Endothelial cell of umbilical vein (primary cell): ENCODE data around the gene ARHGEF17. TPM values are rescaled to one million over a fixed set of nuclear protein-coding genes. Genes with fewer than 3 reads are reported as not detected.

Experiments used
- BruUV-seq: library from RNA; stranded (reverse); fragments of 400-500 nt; replicated peaks from 2 replicates; lab custom pipeline; 2021; lab: Mats Ljungman, UMichigan
- CTCF ChIA-PET: fragments of 300-600, 350-600 bp; sonication (Branson Sonifier 250); formaldehyde crosslinking; loops from one replicate; lab custom pipeline; 2021; ENCODE audit warnings: antibody characterized with exemption, inconsistent platforms; lab: Charles Lee
- POLR2A ChIA-PET: fragments of 300-600, 350-600 bp; sonication (Branson Sonifier 250); formaldehyde crosslinking; loops from one replicate; lab custom pipeline; 2021; ENCODE audit warnings: antibody characterized with exemption, inconsistent platforms; lab: Charles Lee
- DNase-seq: peaks from one replicate; pipeline ENCODE4 v3.0.0-alpha.2; 2011; ENCODE audit warnings: low read depth, low spot score
- FAIRE-seq: peaks from 2 replicates; lab custom pipeline; 2011; peaks lifted over from hg19 to GRCh38; lab: Jason Lieb, UNC
- H2AFZ ChIP-seq: 2 replicates; pipeline ENCODE4 v1.6.0; 2012; ENCODE audit warnings: low read depth, low read length, control low read depth, inconsistent platforms
- H3K27ac ChIP-seq: 2 replicates; pipeline ENCODE4 v1.5.1; 2011; ENCODE audit warnings: low read depth, mild to moderate bottlenecking, control low read depth, low read length, moderate library complexity; ENCODE audit not compliant: insufficient read depth
- H3K27me3 ChIP-seq, 2 experiments: 2 replicates each; pipeline versions ENCODE4 v1.6.0 to v1.6.1; 2011; ENCODE audit warnings: low read length in 2 of 2, mixed read lengths in 1 of 2; ENCODE audit not compliant: control insufficient read depth in 2 of 2, insufficient read depth in 2 of 2
- H3K36me3 ChIP-seq, 2 experiments: 2 replicates in 1 of 2; 3 replicates in 1 of 2; pipeline ENCODE4 v1.5.1; 2011; ENCODE audit warnings: low read length in 2 of 2, mild to moderate bottlenecking in 1 of 2, moderate library complexity in 1 of 2; ENCODE audit not compliant: control insufficient read depth in 2 of 2, insufficient read depth in 2 of 2; ENCODE audit errors: extremely low read depth in 1 of 2
- H3K4me1 ChIP-seq: 3 replicates; pipeline ENCODE4 v1.5.1; 2011; ENCODE audit warnings: mild to moderate bottlenecking, low read length; ENCODE audit not compliant: control insufficient read depth, insufficient read depth; ENCODE audit errors: extremely low read depth
- H3K4me2 ChIP-seq: 2 replicates; pipeline ENCODE4 v1.6.1; 2011; ENCODE audit warnings: low read length, control low read depth, mixed read lengths; ENCODE audit not compliant: insufficient read depth
- H3K4me3 ChIP-seq, 3 experiments: fragments of 200-600 bp in 1 of 3; sonication (generic), shearing (Covaris generic) in 1 of 3; replicated peaks in 1 of 3; 2 replicates each; pipeline ENCODE4 v1.5.1; 2011 to 2016; ENCODE audit warnings: control low read depth in 3 of 3, low read length in 3 of 3, mild to moderate bottlenecking in 2 of 3, inconsistent platforms in 1 of 3, low read depth in 1 of 3, moderate library complexity in 1 of 3; ENCODE audit not compliant: insufficient read depth in 1 of 3
- H3K79me2 ChIP-seq: 2 replicates; pipeline ENCODE4 v1.6.0; 2012; ENCODE audit warnings: low read length, inconsistent platforms; ENCODE audit not compliant: control insufficient read depth, insufficient read depth
- H3K9ac ChIP-seq: replicated peaks from 2 replicates; pipeline ENCODE3; 2011; ENCODE audit warnings: low read length, control low read depth; ENCODE audit not compliant: insufficient read depth; ENCODE audit errors: extremely low read depth
- H3K9me1 ChIP-seq: replicated peaks from 3 replicates; pipeline ENCODE4 v1.6.0; 2011; ENCODE audit warnings: mild to moderate bottlenecking, low read length; ENCODE audit not compliant: control insufficient read depth, insufficient read depth; ENCODE audit errors: extremely low read depth
- H3K9me3 ChIP-seq: replicated peaks from 2 replicates; pipeline ENCODE4 v1.5.1; 2012; ENCODE audit warnings: low read length, inconsistent platforms; ENCODE audit not compliant: control insufficient read depth, insufficient read depth
- H4K20me1 ChIP-seq: replicated peaks from 2 replicates; pipeline ENCODE3; 2011; ENCODE audit warnings: mild to moderate bottlenecking, low read length; ENCODE audit not compliant: control insufficient read depth, insufficient read depth; ENCODE audit errors: extremely low read depth
- CTCF ChIP-seq, 2 donors: IDR thresholded peaks; 1 replicate in 1 of 2; 2 replicates in 1 of 2; pipeline ENCODE4 v1.5.1; 2011; ENCODE audit warnings: low read length in 2 of 2, mild to moderate bottlenecking in 2 of 2, moderate library complexity in 2 of 2, control low read depth in 1 of 2, inconsistent platforms in 1 of 2, low read depth in 1 of 2; ENCODE audit not compliant: insufficient read depth in 1 of 2; ENCODE audit errors: extremely low read depth in 1 of 2
- EZH2 ChIP-seq: IDR thresholded peaks from 2 replicates; pipeline ENCODE4 v1.6.1; 2012; ENCODE audit warnings: borderline replicate concordance, low read depth, mild to moderate bottlenecking, moderate library complexity, low read length, inconsistent platforms; ENCODE audit not compliant: severe bottlenecking
- FOS ChIP-seq: IDR thresholded peaks from 2 replicates; pipeline ENCODE4 v1.6.1; 2011; ENCODE audit warnings: mild to moderate bottlenecking, low read length, moderate library complexity, borderline replicate concordance; ENCODE audit not compliant: insufficient read depth
- GATA2 ChIP-seq: IDR thresholded peaks from 2 replicates; pipeline ENCODE4 v1.7.0; 2011; ENCODE audit warnings: low read depth, mild to moderate bottlenecking, moderate library complexity, mixed read lengths, low read length; ENCODE audit not compliant: insufficient read length, insufficient read depth
- JUN ChIP-seq: IDR thresholded peaks from 2 replicates; pipeline ENCODE4 v1.6.1; 2011; ENCODE audit warnings: borderline replicate concordance, low read depth; ENCODE audit not compliant: insufficient read length, insufficient read depth
- MAX ChIP-seq: IDR thresholded peaks from 2 replicates; pipeline ENCODE4 v1.6.1; 2011; ENCODE audit not compliant: insufficient read depth, insufficient read length
- MYC ChIP-seq: IDR thresholded peaks from one replicate; pipeline ENCODE4 v1.6.1; 2011; ENCODE audit warnings: mild to moderate bottlenecking, low read depth, low read length
- POLR2A ChIP-seq: IDR thresholded peaks from 2 replicates; pipeline ENCODE4 v1.6.1; 2012; ENCODE audit warnings: low read depth, mild to moderate bottlenecking, control low read depth, low read length
- POLR2AphosphoS5 ChIP-seq: IDR thresholded peaks from 2 replicates; pipeline ENCODE4 v1.6.1; 2012; ENCODE audit warnings: low read depth, mild to moderate bottlenecking, control low read depth, low read length, moderate library complexity; ENCODE audit not compliant: insufficient read depth
- dilution Hi-C: fragments of 300-500 bp; cut with MboI; formaldehyde crosslinking; loops from one replicate; pipeline ENCODE4 v1.15.0; 2019; ENCODE audit warnings: low sequenced_read_pairs; ENCODE audit not compliant: extremely low pct_ligation_motif_present
- intact Hi-C: fragments of 100-400 bp; cut with micrococcal nuclease; formaldehyde crosslinking; loops from one replicate; pipeline ENCODE4 v1.10.0; 2022
- polyA plus RNA-seq, 4 experiments: library from polyadenylated mRNA; depleted of rRNA in 3 of 4; stranded (reverse) in 3 of 4; unstranded in 1 of 4; fragments of >200 nt; gene quantifications; 2 replicates each; pipeline versions ENCODE4 v1.2.1 to v1.2.3, GENCODE V29; 2011 to 2012; ENCODE audit warnings: missing spikeins in 1 of 4
- total RNA-seq: library from RNA; stranded (reverse); gene quantifications from 2 replicates; pipeline ENCODE4 v1.2.3, GENCODE V29; 2021

ARHGEF17 gene
- total and polyA plus RNA-seq, 2 donors (not counting 3 experiments of a cell fraction or from before 2014, with no cell fraction given): 74.9 to 89.9 TPM

- Histone ChIP-seq H4K20me1 (no peaks in the 10 kb centered on the region), H3K27me3 (peaks cover 24 to 25% of the 10 kb centered on the region in 2 experiments), H3K4me2 (no peak overlapping the region), H3K4me3 (no peak overlapping the region), H3K36me3 (no peaks in the 10 kb centered on the region), H3K79me2 (no peaks in the 10 kb centered on the region), H3K4me1 (no peaks in the 10 kb centered on the region), H2AFZ (no peak overlapping the region), H3K9me3 (no peaks in the 10 kb centered on the region), H3K9me1 (no peaks in the 10 kb centered on the region), H3K27ac (no peak overlapping the region), H3K9ac (no peak overlapping the region)
- intact Hi-C loops (no loop called here), dilution Hi-C loops (no loop called here)
- no TSS peak for BruUV-seq
- no peak for FAIRE-seq
- DNase-seq: no peak
- ChIA-PET POLR2A (no interaction called here), CTCF (interaction anchor here (1.0 to 1.6 kb wide), 3 partner anchors 22 to 126 kb away, joined by 3 to 7 read pairs (median 3); no protein-coding TSS in a partner anchor)
- TF ChIP-seq MAX (no peak), JUN (no peak), EZH2 (no peak), MYC (no peak), GATA2 (no peak), POLR2A (no peak), FOS (no peak), POLR2AphosphoS5 (no peak), CTCF (IDR thresholded peaks at IDR 0.05; ENCODE audit: extremely low read depth in 1 of 2, insufficient read depth in 1 of 2, low read depth in 1 of 2, low read length in 2 of 2) (no peak)
Observed at GRCh38 chr11:73267122-73267846, 40.8 kb upstream of the ARHGEF17 start.
